Activated naive CD4-positive, alpha-beta T cell treated with Interleukin-2 at 50 U/mL for 16 hours (primary cell): ENCODE results near the gene NOPCHAP1.
"Not testable (repeated sequence)": the region's sequence is repeated elsewhere in the genome, so short reads cannot be mapped to it uniquely, and the experiment has no call there.

ENCODE experiments used
- DNase-seq: peaks from one replicate; pipeline ENCODE4 v3.0.0-alpha.2; 2020

NOPCHAP1 gene

GRCh38 chr12:104966677-104967076, 19.4 kb upstream of the NOPCHAP1 start:
- DNase-seq, result no peak

GRCh38 chr12:104969343-104969742, 16.8 kb upstream of the NOPCHAP1 start:
- DNase-seq, result no peak

GRCh38 chr12:104971306-104971705, 14.8 kb upstream of the NOPCHAP1 start:
- DNase-seq, result no peak

GRCh38 chr12:104973250-104973649, 12.9 kb upstream of the NOPCHAP1 start:
- DNase-seq, result no peak

- no peak for DNase-seq
Observed at GRCh38 chr12:104974626-104975290, 11.4 kb upstream of the NOPCHAP1 start.

- DNase-seq, result no peak
Observed at GRCh38 chr12:104975587-104976343, 10.4 kb upstream of the NOPCHAP1 start.

- DNase-seq, result no peak
Observed at GRCh38 chr12:104976703-104977102, 9.4 kb upstream of the NOPCHAP1 start.

GRCh38 chr12:104977688-104978087, 8.4 kb upstream of the NOPCHAP1 start:
- not testable (repeated sequence) for DNase-seq

GRCh38 chr12:104985206-104985605, 910 bp upstream of the NOPCHAP1 start:
- no peak for DNase-seq

GRCh38 chr12:104990950-104991349, 4.8 kb downstream of the NOPCHAP1 start:
- DNase-seq, result no peak

GRCh38 chr12:104991565-104992128, 5.5 kb downstream of the NOPCHAP1 start:
- DNase-seq, result no peak

GRCh38 chr12:104994336-104994735, 8.2 kb downstream of the NOPCHAP1 start:
- DNase-seq, result no peak

GRCh38 chr12:104997541-104997940, 11.4 kb downstream of the NOPCHAP1 start:
- DNase-seq, result no peak

- no peak for DNase-seq
Observed at GRCh38 chr12:104998423-104999346, 12.6 kb downstream of the NOPCHAP1 start.

- no peak for DNase-seq
Observed at GRCh38 chr12:104999347-104999685, 13.2 kb downstream of the NOPCHAP1 start.

GRCh38 chr12:105001476-105001875, 15.4 kb downstream of the NOPCHAP1 start:
- DNase-seq, result no peak

- DNase-seq, result no peak
Observed at GRCh38 chr12:105013892-105014291, 27.8 kb downstream of the NOPCHAP1 start.

GRCh38 chr12:105014603-105015002, 28.5 kb downstream of the NOPCHAP1 start:
- DNase-seq, result no peak

- DNase-seq, result no peak
Observed at GRCh38 chr12:105015543-105015942, 29.4 kb downstream of the NOPCHAP1 start.

- DNase-seq, result no peak
Observed at GRCh38 chr12:105018012-105018411, 31.9 kb downstream of the NOPCHAP1 start.

GRCh38 chr12:105018776-105019175, 32.7 kb downstream of the NOPCHAP1 start:
- DNase-seq, result no peak

GRCh38 chr12:105020241-105020962, 34.3 kb downstream of the NOPCHAP1 start:
- DNase-seq, result no peak
